AG10803 (cell line): ENCODE results near the gene SMAD4.

Source experiments
- DNase-seq: peaks from one replicate; pipeline ENCODE4 v3.0.0; 2010; ENCODE audit warnings: low read depth
- H3K4me3 ChIP-seq: 2 replicates; pipeline ENCODE4 v1.5.1; 2011; ENCODE audit warnings: mild to moderate bottlenecking, low read length, control low read depth
- CTCF ChIP-seq: conservative IDR thresholded peaks from 2 replicates; pipeline ENCODE4 v1.5.1; 2011; ENCODE audit warnings: mild to moderate bottlenecking, low read length, control low read depth, inconsistent platforms

Gene SMAD4

DNA sequence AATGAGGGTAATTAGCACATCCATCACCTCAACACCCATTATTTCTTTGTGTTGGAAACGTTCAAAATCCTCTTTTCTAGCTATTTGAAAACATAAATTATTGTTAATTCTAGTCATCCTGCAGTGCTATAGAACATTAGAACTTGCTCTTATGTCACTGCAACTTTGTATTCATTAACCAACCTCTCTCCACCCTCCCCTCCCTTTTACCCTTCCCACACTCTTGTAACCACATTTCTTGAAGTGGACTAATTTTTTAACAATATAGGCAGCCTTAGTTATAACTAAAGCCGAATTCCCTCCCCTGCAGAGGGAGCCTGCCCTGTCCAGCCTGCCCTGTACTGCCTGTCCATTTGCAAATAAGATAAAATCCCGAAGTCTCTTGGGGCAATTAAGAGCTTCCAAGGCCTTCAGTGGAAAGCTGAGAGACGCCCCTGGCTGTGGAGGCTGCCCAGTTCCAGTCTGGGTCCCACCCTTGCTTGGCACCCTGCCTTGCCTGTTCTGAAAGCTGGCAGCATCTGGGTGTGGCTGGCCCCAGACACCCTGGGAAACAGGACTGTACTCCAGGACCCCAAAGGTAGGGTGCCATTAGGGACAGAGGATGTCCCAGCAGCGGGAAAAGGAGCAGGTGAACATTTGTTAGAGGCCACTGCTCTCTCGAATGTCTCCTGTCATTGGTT, 102.4 kb downstream of the SMAD4 start:
- no peak for TF ChIP-seq CTCF
- DNase-seq = no peak
- H3K4me3 ChIP-seq = no peak overlapping the region

DNA sequence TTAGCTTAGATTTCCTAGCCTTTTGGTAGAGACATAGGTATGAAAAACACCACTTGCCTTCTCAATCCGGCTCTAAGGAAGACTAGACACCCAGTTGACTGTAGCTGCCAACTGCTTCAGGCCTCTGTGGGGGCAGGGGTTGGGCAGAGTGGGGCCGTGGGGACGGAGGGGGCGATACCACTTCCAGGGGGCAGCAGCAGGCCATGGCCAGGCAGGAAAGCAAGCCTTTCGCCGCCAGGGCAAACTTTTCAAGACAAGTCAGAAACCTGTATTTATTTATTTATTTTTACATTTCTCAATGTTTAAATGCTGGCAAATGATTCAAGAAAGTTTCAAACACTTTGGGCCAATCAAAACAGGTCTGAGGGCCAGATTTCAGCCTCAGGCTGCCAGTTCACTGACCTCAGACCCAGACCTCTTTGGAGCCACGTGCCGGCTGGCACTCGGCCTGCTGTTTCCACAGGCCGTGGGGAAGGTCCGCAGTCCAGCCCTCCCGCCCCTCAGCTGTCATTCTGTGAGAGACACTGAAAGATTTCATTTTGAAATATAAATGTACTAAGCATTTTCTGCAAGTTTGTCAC, 103.7 kb downstream of the SMAD4 start:
- TF ChIP-seq CTCF = no peak
- no peak overlapping the region for H3K4me3 ChIP-seq
- no peak for DNase-seq
